Adrenal gland (tissue), 5 donors: Measurements from ENCODE around the gene APLF.

ENCODE experiments used
- POLR2A ChIP-seq, 2 donors: fragments of 450-650 bp; IDR thresholded peaks; one replicate each; pipeline ENCODE4 v1.6.1; 2017; ENCODE audit warnings: antibody characterized with exemption in 2 of 2, mild to moderate bottlenecking in 2 of 2, moderate library complexity in 1 of 2
- TF ChIP-seq, protein P1 (sequence below), 6 experiments: fragments of 450-650 bp in 4 of 6; fragments of 200-600 bp in 2 of 6; sonication (generic) in 1 of 6; IDR thresholded peaks; 1 replicate in 5 of 6; 2 replicates in 1 of 6; pipeline versions ENCODE4 v1.5.1 to v1.8.0; 2016 to 2021; ENCODE audit warnings: antibody characterized with exemption in 6 of 6, mild to moderate bottlenecking in 2 of 6, moderate library complexity in 1 of 6
- donor health status: DM: no; HTN: no; CAD: no.

DNA sequence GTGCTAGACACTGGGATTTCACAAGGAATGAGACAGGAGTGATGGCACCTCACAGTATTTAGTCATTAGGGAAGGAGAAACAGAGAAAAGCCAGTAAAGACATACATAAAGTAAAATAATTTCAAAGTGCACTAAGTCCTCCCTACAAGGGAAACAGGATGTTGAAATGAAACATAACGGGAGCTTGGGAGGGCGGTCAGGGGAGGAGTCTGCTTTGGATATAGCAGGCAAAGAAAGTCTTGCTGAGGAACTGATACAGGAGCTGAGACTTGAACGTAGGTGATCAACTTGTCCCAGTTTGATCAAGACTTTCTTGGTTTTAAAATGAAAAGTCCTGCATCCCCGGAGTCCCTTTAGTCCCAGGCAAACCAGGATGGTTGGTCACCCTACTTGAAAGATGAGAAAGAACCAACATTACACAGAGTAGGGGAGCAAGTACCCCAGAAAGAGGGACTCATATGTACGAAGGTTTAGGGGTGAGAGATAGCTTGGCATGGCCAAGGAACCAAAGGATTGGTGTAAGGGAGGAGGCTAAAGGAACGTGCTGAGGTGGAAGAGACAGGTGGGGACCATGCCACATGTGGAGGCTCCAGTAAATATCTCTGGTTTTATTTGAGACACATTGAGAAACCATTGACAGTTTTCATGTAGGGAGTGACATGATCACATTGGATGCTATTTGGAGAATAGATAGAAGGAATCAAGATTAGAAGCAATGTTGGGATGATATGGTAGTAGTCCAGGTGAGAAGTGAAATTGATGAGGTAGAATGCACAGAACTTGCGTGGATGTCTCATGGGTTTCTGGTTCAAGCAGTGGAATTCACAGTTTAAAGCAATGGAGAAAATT is 28.7 kb upstream of the APLF start:
- TF ChIP-seq, protein P1, sequence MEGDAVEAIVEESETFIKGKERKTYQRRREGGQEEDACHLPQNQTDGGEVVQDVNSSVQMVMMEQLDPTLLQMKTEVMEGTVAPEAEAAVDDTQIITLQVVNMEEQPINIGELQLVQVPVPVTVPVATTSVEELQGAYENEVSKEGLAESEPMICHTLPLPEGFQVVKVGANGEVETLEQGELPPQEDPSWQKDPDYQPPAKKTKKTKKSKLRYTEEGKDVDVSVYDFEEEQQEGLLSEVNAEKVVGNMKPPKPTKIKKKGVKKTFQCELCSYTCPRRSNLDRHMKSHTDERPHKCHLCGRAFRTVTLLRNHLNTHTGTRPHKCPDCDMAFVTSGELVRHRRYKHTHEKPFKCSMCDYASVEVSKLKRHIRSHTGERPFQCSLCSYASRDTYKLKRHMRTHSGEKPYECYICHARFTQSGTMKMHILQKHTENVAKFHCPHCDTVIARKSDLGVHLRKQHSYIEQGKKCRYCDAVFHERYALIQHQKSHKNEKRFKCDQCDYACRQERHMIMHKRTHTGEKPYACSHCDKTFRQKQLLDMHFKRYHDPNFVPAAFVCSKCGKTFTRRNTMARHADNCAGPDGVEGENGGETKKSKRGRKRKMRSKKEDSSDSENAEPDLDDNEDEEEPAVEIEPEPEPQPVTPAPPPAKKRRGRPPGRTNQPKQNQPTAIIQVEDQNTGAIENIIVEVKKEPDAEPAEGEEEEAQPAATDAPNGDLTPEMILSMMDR (IDR thresholded peaks at IDR 0.05): no peak
- TF ChIP-seq POLR2A (IDR thresholded peaks at IDR 0.05): no peak
